PC-9 (cell line): ENCODE results near the gene EDAR. TPM values are rescaled to one million over a fixed set of nuclear protein-coding genes. Genes with fewer than 3 reads are reported as not detected.

ENCODE experiments used
- BruUV-seq: library from RNA; stranded (reverse); fragments of 400-500 nt; replicated peaks from 2 replicates; lab custom pipeline; 2021; lab: Mats Ljungman, UMichigan
- CTCF ChIA-PET: fragments of 300-600 bp; sonication (Branson Sonifier 250); formaldehyde crosslinking; loops from one replicate; lab custom pipeline; 2022; ENCODE audit warnings: antibody characterized with exemption; lab: Charles Lee
- POLR2A ChIA-PET: fragments of 300-600 bp; sonication (Branson Sonifier 250); formaldehyde crosslinking; loops from one replicate; lab custom pipeline; 2022; ENCODE audit warnings: antibody characterized with exemption; ENCODE audit not compliant: unreplicated experiment; lab: Charles Lee
- DNase-seq, 2 experiments: peaks; one replicate each; pipeline versions ENCODE4 v3.0.0 to v3.0.0-alpha.2; 2015 to 2022; ENCODE audit warnings: mixed read lengths in 1 of 2
- H2AFZ ChIP-seq: fragments of 200-600 bp; sonication (generic); 2 replicates; pipeline ENCODE4 v1.8.1; 2017; ENCODE audit warnings: antibody characterized with exemption
- H3F3A ChIP-seq: fragments of 200-600 bp; sonication (generic); 2 replicates; pipeline ENCODE4 v1.8.1; 2017; ENCODE audit warnings: antibody characterized with exemption, mild to moderate bottlenecking, low read depth; ENCODE audit not compliant: insufficient read depth
- H3K27ac ChIP-seq: fragments of 200-600 bp; sonication (generic); 2 replicates; pipeline ENCODE4 v1.6.1; 2016; ENCODE audit warnings: mixed run types
- H3K27me3 ChIP-seq: fragments of 200-600 bp; sonication (generic); 2 replicates; pipeline ENCODE4 v1.6.1; 2016; ENCODE audit warnings: low read depth, mixed run types; ENCODE audit not compliant: insufficient read depth
- H3K36me3 ChIP-seq: fragments of 200-600 bp; sonication (generic); 2 replicates; pipeline ENCODE4 v1.6.1; 2016; ENCODE audit warnings: low read depth, mixed run types
- H3K4me1 ChIP-seq: fragments of 200-600 bp; sonication (generic); replicated peaks from 2 replicates; pipeline ENCODE4 v1.6.1; 2016; ENCODE audit warnings: mixed run types; ENCODE audit not compliant: insufficient read depth
- H3K4me2 ChIP-seq: fragments of 200-600 bp; sonication (generic); 2 replicates; pipeline ENCODE4 v1.6.1; 2017; ENCODE audit warnings: mixed run types
- H3K4me3 ChIP-seq: fragments of 200-600 bp; sonication (generic); 2 replicates; pipeline ENCODE4 v1.6.1; 2016; ENCODE audit warnings: mixed run types
- H3K79me2 ChIP-seq: fragments of 200-600 bp; sonication (generic); 2 replicates; pipeline ENCODE4 v1.6.1; 2017; ENCODE audit warnings: low read depth, mixed run types
- H3K9me2 ChIP-seq: fragments of 200-600 bp; sonication (generic); 2 replicates; pipeline ENCODE4 v1.8.1; 2017; ENCODE audit warnings: mild to moderate bottlenecking; ENCODE audit not compliant: insufficient read depth
- H3K9me3 ChIP-seq: fragments of 200-600 bp; sonication (generic); 2 replicates; pipeline ENCODE4 v1.8.1; 2016; ENCODE audit warnings: low read depth; ENCODE audit not compliant: insufficient read depth
- H4K20me1 ChIP-seq: fragments of 200-600 bp; sonication (generic); 2 replicates; pipeline ENCODE4 v1.8.1; 2017; ENCODE audit not compliant: insufficient read depth
- EZH2 ChIP-seq: fragments of 200-600 bp; sonication (generic); IDR thresholded peaks from 2 replicates; pipeline ENCODE4 v1.8.0; 2017; ENCODE audit warnings: antibody characterized with exemption, low read depth
- intact Hi-C: fragments of 100-400 bp; cut with micrococcal nuclease; formaldehyde crosslinking; loops from one replicate; pipeline ENCODE4 v1.10.0; 2022; ENCODE audit not compliant: unreplicated experiment
- total RNA-seq: library from RNA; stranded (reverse); gene quantifications from 2 replicates; pipeline ENCODE4 v1.2.3, GENCODE V29; 2021
- TF ChIP-seq, protein P1 (sequence below): fragments of 200-600 bp; sonication (generic); conservative IDR thresholded peaks from 2 replicates; pipeline ENCODE4 v1.6.1; 2017; ENCODE audit warnings: mixed run types, antibody characterized with exemption, mild to moderate bottlenecking, moderate library complexity

Gene EDAR
- total RNA-seq, 1 experiment from 2014 or later = not detected

DNA sequence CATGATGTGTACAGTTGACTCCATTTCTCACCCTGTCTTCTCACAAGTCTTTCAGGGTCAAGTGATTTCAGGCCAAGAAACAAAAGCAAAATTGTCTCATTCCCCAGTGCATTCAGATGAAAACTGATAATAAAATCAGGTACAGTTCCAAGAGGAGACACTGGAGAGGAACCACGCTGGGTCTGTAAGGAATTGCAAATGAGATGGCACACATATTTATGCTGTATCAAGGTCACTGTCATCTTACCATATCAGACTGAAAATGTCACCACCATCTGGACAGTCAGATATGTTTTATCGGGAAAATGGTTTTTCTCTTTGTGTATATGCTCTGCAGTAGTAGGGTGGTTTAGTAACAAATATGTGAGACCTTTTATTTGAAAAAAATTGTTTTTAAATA, 110.7 kb downstream of the EDAR start:
- no TSS peak for BruUV-seq
- no peak overlapping the region for H3K4me2 ChIP-seq
- H3F3A ChIP-seq = no peaks in the 10 kb centered on the region
- ChIA-PET POLR2A (no interaction called here), CTCF (no interaction called here)
- no peak overlapping the region for H2AFZ ChIP-seq
- no peaks in the 10 kb centered on the region for H3K9me3 ChIP-seq
- intact Hi-C loops = no loop called here
- TF ChIP-seq, protein P1, sequence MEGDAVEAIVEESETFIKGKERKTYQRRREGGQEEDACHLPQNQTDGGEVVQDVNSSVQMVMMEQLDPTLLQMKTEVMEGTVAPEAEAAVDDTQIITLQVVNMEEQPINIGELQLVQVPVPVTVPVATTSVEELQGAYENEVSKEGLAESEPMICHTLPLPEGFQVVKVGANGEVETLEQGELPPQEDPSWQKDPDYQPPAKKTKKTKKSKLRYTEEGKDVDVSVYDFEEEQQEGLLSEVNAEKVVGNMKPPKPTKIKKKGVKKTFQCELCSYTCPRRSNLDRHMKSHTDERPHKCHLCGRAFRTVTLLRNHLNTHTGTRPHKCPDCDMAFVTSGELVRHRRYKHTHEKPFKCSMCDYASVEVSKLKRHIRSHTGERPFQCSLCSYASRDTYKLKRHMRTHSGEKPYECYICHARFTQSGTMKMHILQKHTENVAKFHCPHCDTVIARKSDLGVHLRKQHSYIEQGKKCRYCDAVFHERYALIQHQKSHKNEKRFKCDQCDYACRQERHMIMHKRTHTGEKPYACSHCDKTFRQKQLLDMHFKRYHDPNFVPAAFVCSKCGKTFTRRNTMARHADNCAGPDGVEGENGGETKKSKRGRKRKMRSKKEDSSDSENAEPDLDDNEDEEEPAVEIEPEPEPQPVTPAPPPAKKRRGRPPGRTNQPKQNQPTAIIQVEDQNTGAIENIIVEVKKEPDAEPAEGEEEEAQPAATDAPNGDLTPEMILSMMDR = no peak
- no peak for TF ChIP-seq EZH2
- no peaks in the 10 kb centered on the region for H3K9me2 ChIP-seq
- H3K79me2 ChIP-seq = no peaks in the 10 kb centered on the region
- no peak for DNase-seq
- no peaks in the 10 kb centered on the region for H3K36me3 ChIP-seq
- no peaks in the 10 kb centered on the region for H3K4me1 ChIP-seq
- H4K20me1 ChIP-seq = no peaks in the 10 kb centered on the region
- H3K4me3 ChIP-seq = no peak overlapping the region
- no peak overlapping the region for H3K27ac ChIP-seq
- no peaks in the 10 kb centered on the region for H3K27me3 ChIP-seq

GRCh38 chr2:108877506-108877905, 111.5 kb downstream of the EDAR start:
- H3K27ac ChIP-seq = no peak overlapping the region
- H3K4me1 ChIP-seq = no peaks in the 10 kb centered on the region
- no peaks in the 10 kb centered on the region for H3F3A ChIP-seq
- no peaks in the 10 kb centered on the region for H4K20me1 ChIP-seq
- H3K4me2 ChIP-seq = no peak overlapping the region
- no peaks in the 10 kb centered on the region for H3K36me3 ChIP-seq
- H3K27me3 ChIP-seq = no peaks in the 10 kb centered on the region
- no peak overlapping the region for H3K4me3 ChIP-seq
- ChIA-PET CTCF (no interaction called here), POLR2A (no interaction called here)
- H3K9me2 ChIP-seq = no peaks in the 10 kb centered on the region
- no peak overlapping the region for H2AFZ ChIP-seq
- DNase-seq = no peak
- no peaks in the 10 kb centered on the region for H3K9me3 ChIP-seq
- no peaks in the 10 kb centered on the region for H3K79me2 ChIP-seq
- BruUV-seq = no TSS peak
- no peak for TF ChIP-seq EZH2
- TF ChIP-seq, protein P1 = peak; percentile 20
- intact Hi-C loops = no loop called here

- Histone ChIP-seq H3K27me3 (no peaks in the 10 kb centered on the region), H2AFZ (no peak overlapping the region), H3F3A (no peaks in the 10 kb centered on the region), H4K20me1 (no peaks in the 10 kb centered on the region), H3K27ac (no peak overlapping the region), H3K9me3 (peaks cover 15% of the 10 kb centered on the region; the same call in 1 of the 2 replicates), H3K4me1 (no peaks in the 10 kb centered on the region), H3K4me2 (no peak overlapping the region), H3K4me3 (no peak overlapping the region), H3K79me2 (no peaks in the 10 kb centered on the region), H3K9me2 (no peaks in the 10 kb centered on the region), H3K36me3 (no peaks in the 10 kb centered on the region)
- DNase-seq = no peak
- TF ChIP-seq, protein P1 = no peak
- TF ChIP-seq EZH2 = no peak
- intact Hi-C loops = no loop called here
- CTCF ChIA-PET = no interaction called here
- BruUV-seq = no TSS peak
- POLR2A ChIA-PET = no interaction called here
Observed at GRCh38 chr2:108870069-108870644, 118.9 kb downstream of the EDAR start.
